ENCODE measurements around the gene MYO18B.
A peak's percentile ranks its signal among the peaks of the same experiment; 100 is the strongest.
"Not testable (repeated sequence)": the region's sequence is repeated elsewhere in the genome, so short reads cannot be mapped to it uniquely, and the experiment has no call there.

The MYO18B gene

DNA sequence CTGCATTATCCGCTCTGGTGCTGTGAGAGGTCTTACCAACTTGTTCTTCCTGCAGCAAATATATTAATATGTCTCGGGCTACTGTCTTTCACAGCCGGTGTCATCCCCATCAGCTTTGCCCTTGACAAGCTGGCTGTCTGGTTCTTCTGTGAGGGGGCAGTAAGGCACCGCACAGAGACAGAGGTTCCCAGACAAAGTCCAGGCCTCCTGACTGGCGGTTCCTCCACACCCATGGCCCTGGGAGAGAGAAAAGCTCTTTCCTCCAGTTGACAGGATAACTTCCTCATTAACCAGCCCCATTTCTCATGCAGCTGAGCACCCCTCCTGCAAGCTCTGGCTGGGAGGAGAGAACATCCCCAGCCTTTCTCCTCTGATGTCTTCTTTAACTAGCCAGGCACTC, 214.8 kb downstream of the MYO18B start:
- DNase-seq, result no peak

DNA sequence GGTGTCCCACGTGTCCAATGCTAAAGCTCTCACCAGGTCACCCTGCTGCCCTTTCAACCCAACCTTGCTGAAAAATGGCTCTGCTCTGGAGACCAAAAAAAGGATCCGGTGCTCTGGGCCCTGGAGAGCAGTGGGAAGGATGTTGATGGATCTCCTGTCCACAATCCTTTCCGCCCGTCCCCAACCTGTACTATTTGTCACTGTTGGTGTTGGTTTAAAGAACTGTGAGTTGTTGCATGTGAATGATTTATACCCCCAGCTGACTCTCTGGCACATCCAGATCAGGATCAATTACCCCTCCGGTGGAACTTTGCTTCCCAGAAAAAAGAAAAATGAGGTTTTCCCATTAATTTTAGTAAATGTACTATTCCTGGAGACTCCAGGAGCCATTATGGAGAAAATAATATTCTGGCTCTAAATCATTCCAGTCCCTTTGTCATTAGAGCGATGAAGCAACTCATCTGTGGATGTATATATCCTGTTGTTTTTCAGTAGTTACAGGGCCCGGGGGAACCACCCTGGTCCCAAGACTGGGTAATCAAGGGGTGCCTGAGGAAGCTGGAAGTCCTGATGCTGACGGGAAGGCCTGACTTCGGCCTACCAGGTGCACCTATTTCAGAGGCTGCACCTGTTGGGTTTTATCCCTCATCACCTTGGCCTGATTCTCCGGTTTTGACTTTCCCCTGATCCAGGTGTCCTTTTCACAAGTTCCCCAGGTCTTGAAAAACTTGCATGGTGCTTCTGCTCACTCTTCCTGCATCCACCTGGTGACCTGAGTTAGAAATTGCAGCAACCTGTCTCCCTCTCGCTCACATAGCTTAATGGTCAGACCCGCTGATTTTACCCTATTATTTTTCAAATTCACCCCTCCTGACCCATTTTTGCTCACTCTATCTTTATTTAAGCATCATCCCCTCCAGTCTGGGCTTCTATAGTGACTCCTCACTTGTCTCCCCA, 218.1 kb downstream of the MYO18B start:
- no peak for DNase-seq

GRCh38 chr22:25961699-25962098, 219.7 kb downstream of the MYO18B start:
- DNase-seq, result no peak

GRCh38 chr22:25962711-25963110, 220.7 kb downstream of the MYO18B start:
- no peak for DNase-seq

DNA sequence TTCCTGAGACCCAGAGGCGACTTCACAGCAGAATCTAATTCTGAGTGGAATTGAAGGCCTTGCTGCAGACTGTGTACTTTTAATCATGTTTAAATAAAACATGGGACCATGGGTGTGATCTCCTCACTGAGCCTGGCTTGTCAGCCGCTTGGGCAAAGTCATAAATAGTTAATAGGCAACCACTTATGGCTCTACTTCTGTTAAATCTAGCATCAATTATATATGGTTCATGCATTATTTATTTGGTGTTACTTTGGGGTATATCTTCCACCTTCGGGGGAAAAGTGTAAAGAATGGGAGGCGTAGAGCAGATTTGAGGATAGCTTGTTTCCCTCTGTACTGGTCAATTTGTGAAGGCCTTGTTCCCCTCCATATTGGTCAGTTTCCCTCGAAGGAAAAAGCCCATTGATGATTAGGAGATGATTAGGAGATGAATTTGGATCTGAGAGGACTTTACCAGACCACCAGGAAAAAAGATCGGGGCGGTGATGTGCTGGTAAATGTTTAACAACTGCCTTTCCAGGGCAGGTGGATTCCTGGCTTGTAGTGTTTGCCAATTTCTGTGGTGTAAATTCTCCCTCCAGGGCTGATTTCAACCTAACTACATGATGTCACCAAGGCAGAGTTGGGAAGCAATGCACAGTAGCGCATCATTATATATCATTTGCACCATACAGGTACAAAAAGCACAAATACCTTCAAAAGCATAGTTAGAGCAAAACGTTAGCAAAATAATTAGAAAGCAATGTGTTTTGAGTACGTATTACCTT, 223.2 kb downstream of the MYO18B start:
- no peak for DNase-seq

DNA sequence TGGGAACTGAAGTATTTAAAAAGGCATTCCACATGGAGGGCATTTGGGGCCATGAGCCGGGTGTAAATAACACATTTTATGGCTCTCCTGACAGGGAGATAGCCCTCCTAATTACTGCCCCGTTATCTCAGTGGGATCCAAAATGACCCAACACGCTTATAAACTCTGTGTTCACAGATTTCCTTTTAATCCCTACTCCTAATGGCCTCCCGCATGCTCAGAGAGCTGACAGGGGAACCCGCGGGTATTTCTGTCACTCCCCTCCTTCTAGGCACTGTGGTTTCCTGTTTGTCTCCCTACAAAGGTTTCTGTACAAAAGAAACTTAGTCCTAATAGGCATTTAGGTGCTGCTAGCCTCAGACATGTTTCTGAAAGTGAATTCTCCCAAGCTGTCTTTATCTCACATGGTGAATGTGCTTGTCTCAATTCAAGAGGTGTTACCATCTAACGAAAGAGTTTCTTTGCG, 224.5 kb downstream of the MYO18B start:
- DNase-seq, result peak in 1 of 5 experiments; percentile 29

- no peak for DNase-seq
Measured at GRCh38 chr22:25969286-25969685, 227.3 kb downstream of the MYO18B start.

- no peak for DNase-seq
Measured at GRCh38 chr22:25969901-25970300, 227.9 kb downstream of the MYO18B start.

DNA sequence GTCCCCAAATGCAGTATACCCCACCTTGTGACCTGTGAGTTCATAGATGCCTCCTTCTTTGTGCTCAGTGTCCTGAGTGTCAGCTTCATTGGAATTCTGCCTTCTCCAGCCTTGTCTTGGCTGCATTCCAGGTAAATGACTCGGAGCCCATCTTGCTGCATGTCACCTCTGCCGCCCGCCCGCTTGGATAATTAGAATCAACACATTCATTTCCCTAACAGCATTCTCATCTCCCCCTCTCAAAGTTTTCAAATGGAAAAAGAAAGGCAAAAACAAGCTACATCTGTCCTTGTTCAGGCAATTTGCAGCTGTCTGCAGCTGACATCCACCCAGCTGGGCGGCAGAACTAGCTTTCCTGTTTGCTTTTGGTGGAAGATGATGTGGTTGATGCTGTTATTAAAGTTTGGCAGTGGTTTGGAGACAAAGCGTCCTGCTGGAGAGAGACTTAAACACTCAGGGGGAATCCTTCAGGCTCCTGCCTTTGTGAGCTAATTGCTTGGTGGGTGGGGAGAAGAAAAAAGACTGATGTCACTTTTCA, 228.5 kb downstream of the MYO18B start:
- DNase-seq, result no peak

- DNase-seq, result no peak
Measured at GRCh38 chr22:25970999-25971811, 229.2 kb downstream of the MYO18B start.

DNA sequence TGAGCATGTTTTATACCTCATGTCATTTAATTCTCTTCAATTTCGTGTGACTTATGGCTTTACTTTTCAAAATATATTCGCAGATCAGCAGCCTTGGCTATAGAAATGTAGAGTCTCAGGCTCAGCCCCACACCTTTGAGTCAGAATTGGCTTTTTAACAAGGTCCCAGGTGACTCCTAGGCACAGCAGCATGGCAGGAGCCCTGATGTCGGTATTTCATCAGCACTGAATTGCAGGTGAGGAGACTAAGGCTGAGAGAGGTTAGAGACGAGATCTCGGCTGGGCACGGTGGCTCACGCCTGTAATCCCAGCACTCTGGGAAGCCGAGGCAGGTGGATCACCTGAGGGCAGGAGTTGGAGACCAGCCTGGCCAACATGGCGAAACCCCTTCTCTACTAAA, 230.4 kb downstream of the MYO18B start:
- no peak for DNase-seq

DNA sequence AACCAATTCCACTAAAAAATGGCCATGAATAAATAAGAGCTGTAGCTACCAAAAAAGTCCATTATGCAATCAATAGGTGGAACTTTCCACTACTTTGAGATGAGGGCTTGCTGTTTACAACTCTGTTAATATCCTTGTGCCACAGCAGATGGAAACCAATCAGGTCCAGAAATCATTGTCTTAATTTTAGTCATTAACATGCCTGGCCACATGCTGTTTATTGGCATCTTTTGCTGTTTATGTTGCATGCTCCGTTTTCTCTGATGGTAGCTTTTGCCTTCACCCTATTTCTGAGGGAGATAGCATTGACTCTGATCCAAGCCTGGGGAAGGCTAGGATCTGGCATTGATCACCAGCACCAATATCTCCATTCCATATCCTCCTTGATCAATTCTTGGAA, 234.4 kb downstream of the MYO18B start:
- no peak for DNase-seq

- no peak for DNase-seq
Measured at GRCh38 chr22:25979968-25980367, 238.0 kb downstream of the MYO18B start.

- not testable (repeated sequence) for DNase-seq
Measured at GRCh38 chr22:25984911-25985310, 242.9 kb downstream of the MYO18B start.

DNA sequence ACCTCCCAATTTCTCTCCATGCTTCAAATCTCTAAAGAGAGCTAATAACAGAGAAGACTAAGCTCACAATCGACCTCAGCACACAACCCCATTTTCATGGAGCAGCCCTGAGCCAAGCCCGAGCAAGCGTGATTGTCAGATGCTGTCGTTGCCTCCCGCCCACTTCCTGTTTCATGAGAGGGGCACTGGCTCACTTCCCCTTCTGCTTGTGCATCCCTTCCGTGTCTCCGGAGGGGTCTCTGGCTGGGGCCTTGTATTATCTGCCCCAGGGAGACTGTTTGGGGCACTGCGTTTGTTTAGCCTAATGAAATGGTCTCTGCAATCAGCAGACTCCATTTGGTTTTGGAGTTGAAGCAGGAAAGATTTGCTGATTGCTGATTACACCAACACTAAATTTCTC, 246.0 kb downstream of the MYO18B start:
- peak in 1 of 5 experiments; percentile 16 for DNase-seq

- no peak for DNase-seq
Measured at GRCh38 chr22:25990940-25991339, 249.0 kb downstream of the MYO18B start.

DNA sequence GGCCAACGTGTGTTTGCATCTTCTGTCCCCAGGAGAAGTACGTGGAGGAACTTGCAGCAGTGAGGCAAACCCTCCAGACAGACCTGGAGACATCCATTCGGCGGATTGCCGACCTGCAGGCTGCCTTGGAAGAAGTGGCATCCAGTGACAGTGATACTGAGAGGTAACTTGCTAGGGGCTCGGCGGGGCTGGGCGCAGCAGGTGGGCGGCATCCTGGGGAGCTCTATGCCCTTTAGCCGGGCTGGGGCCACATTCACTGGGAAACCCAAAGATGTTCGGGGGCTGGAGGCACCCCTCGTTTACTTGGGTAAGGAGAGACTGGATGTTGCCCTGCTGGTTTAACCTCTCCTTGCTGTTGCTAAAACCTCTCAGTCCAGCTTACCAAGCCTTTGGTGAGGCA, 250.3 kb downstream of the MYO18B start:
- no peak for DNase-seq

DNA sequence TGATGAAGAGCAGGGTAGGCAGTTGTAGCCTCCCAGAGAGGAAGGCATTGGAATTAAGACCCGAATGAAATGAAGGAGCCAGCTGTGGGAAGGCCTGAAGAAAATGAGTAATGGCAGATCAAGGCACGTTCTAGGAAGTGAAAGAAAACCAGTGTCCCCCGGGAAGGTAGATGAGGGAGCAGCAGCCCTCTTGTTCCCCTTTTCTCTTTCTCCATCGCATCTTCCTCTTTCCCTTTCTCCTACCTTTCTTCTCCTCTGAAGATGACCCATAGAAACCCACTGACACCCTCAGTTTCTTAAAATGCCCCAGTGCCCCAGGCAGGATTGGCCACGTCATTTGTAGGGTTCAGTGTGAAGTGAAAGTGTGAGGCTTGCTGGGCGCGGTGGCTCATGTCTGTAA, 254.7 kb downstream of the MYO18B start:
- no peak for DNase-seq

DNA sequence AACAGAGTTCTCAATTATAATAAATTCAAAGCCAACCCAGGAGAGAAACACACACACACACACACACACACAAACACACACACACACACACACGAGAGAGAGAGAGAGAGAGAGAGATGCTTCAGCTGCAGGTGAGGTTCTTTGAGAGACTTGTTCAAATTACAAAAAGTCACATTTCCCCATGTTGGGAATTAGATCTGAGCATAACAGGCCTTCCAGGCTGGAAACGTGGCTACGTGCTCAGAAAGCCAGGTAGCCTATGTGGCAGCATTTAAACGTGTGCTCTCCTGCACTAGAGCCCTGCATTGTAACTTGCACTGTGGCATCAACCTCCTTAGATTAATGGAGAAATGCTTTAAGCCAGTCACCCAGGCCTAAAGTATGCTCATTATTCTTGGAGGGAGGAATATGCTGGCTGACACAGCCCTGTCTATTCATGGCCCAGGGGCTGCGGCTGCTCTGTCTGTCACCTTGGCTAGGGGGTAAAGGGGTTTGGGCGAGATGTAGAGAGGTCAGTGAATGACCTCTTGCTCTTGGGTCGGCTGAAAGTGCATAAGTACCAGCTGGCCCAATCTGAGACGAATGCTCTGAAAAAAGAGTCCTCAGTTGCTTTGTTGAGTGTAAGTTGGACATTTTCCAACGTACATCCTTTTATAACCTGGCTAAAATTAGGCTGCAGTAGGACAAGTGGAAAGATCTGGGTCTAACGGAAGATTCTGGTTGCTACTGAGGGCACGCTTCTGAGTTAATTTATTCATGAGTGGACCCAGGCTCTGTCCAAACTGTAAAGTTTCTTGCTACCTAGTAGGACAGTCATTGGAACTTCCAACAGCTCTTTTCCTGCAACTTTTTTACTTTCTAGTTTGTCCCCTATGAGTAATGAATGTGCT, 256.1 kb downstream of the MYO18B start:
- DNase-seq, result no peak

DNA sequence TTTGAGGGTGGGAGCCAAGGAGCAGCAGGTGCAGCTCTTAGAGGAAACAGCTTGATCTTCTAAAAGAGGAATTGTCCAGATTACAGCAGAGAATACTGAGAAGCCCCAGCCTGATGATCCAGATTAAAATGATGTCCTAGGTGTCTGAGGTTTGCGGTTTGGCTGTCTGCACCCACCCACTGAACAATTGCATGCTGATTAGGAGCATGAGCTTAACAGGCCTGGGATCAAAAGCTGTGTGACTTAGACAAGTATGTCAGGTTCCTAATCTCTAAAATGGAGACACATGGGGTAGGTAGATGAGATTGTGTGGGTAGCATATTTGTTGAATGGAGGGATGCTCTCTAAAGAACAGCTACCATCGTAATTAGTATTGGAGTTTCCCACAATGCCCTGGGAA, 260.5 kb downstream of the MYO18B start:
- no peak for DNase-seq

DNA sequence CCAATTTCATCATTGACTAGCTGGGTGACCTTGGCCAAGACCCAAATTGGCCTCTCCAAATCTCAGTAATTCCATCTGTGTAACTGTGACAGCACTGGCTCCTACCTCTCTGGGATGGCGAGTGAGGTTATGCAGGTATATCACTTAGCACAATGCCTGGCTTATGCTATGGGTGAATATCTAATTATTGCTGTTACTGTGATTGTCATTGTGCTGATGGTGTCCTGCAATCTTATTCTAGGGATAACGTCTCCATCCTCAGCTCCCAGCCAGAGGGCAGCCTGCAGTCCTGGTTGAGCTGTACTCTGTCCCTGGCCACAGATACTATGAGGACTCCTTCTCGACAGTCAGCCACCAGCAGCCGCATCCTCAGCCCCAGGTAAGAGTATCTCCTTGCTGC, 262.5 kb downstream of the MYO18B start:
- DNase-seq, result no peak

GRCh38 chr22:26008587-26008986, 266.6 kb downstream of the MYO18B start:
- no peak for DNase-seq

Data from T-helper 2 cell (primary cell).